Omental fat pad (tissue), 4 donors: ENCODE measurements around the gene OSBP2. TPM values are rescaled to one million over a fixed set of nuclear protein-coding genes. Genes with fewer than 3 reads are reported as not detected.

ENCODE experiments used
- ATAC-seq: fragments of 150-250 bp; one replicate; pipeline ENCODE4 v1.9.1; 2016; ENCODE audit warnings: mild to moderate bottlenecking, moderate library complexity; ENCODE audit not compliant: low FRiP score
- DNase-seq: peaks from one replicate; pipeline ENCODE4 v3.0.0-alpha.2; 2019; ENCODE audit warnings: low spot score
- total RNA-seq, 4 donors: library from RNA; depleted of rRNA; stranded (reverse); fragments of >200 nt; gene quantifications; one replicate each; pipeline ENCODE4 v1.1.0, GENCODE V29; 2016
- TF ChIP-seq, protein P1 (sequence below), 3 donors: fragments of 450-650 bp; IDR thresholded peaks; one replicate each; pipeline ENCODE4 v1.5.1; 2016 to 2017; ENCODE audit warnings: antibody characterized with exemption in 3 of 3, mild to moderate bottlenecking in 3 of 3, moderate library complexity in 2 of 3

OSBP2 gene
- total RNA-seq, 4 donors from 2014 or later, result 1.3 to 7.4 (median 4.4) TPM

GRCh38 chr22:30866811-30867271 lies 172.2 kb downstream of the OSBP2 start:
- no peak for DNase-seq
- ATAC-seq, result no peak
- TF ChIP-seq, protein P1, sequence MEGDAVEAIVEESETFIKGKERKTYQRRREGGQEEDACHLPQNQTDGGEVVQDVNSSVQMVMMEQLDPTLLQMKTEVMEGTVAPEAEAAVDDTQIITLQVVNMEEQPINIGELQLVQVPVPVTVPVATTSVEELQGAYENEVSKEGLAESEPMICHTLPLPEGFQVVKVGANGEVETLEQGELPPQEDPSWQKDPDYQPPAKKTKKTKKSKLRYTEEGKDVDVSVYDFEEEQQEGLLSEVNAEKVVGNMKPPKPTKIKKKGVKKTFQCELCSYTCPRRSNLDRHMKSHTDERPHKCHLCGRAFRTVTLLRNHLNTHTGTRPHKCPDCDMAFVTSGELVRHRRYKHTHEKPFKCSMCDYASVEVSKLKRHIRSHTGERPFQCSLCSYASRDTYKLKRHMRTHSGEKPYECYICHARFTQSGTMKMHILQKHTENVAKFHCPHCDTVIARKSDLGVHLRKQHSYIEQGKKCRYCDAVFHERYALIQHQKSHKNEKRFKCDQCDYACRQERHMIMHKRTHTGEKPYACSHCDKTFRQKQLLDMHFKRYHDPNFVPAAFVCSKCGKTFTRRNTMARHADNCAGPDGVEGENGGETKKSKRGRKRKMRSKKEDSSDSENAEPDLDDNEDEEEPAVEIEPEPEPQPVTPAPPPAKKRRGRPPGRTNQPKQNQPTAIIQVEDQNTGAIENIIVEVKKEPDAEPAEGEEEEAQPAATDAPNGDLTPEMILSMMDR (IDR thresholded peaks at IDR 0.05), result no peak

GRCh38 chr22:30867746-30868662 lies 173.3 kb downstream of the OSBP2 start:
- TF ChIP-seq, protein P1 (IDR thresholded peaks at IDR 0.05), result no peak
- ATAC-seq (no peak), DNase-seq (no peak)

GRCh38 chr22:30868663-30869385 lies 174.2 kb downstream of the OSBP2 start:
- TF ChIP-seq, protein P1 (IDR thresholded peaks at IDR 0.05), result no peak
- no peak for ATAC-seq
- no peak for DNase-seq

GRCh38 chr22:30869667-30870395 lies 175.2 kb downstream of the OSBP2 start:
- ATAC-seq, result no peak
- no peak for DNase-seq
- TF ChIP-seq, protein P1 (IDR thresholded peaks at IDR 0.05), result no peak

DNA sequence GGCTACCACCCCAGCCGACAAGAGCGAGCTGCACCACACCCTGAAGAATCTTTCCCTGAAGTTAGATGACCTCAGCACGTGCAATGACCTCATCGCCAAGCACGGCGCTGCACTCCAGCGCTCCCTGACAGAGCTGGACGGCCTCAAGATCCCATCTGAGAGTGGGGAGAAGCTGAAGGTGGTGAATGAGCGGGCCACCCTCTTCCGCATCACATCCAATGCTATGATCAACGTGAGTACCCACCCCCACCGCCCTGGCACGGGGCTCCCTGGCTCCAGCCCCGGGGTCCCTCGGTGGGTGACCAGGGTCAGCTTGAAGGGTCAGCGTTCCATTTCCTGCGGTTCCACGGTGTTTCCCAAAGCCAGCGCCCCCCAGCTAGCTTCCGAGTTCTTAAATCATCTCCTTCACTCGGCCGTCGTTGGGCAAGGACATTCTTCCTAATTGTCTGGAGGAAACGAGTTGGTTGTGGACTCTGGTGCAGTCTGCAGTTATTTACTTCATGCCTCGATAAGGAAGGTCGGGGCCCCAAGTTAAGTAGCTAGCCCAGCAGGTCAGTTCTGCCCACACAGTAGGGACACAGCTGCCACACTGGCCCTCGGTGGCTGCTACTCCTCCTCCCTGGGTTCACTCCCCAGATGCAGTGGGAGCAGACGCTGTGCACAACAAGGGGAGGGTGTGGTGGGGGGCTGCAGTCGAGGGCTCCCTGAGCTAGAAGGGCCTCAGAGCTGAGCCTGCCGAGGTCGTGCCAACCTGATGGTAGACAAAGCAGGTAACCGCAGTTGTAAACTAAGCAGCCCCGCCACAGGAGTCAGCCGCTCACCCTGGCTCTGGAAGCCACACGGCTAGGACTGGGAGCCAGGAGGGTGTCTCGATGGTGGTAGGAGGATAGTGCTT lies 176.0 kb downstream of the OSBP2 start:
- DNase-seq (no peak), ATAC-seq (no peak)
- TF ChIP-seq, protein P1 (IDR thresholded peaks at IDR 0.05), result no peak
